Body of pancreas (tissue), 4 donors: ENCODE results near the gene RFT1. TPM values are rescaled to one million over a fixed set of nuclear protein-coding genes. Genes with fewer than 3 reads are reported as not detected.

Source experiments
- ATAC-seq: fragments of 150-250 bp; one replicate; pipeline ENCODE4 v1.9.1; 2016
- DNase-seq, 4 donors: peaks; one replicate each; pipeline ENCODE4 v3.0.0-alpha.2; 2019
- H3K27ac ChIP-seq, 4 donors: fragments of 200-600 bp; sonication (generic); 1 replicate in 3 of 4; 2 replicates in 1 of 4; pipeline versions ENCODE4 v1.5.1 to v1.6.1; 2016 to 2019; ENCODE audit warnings: mild to moderate bottlenecking in 1 of 4, mixed read lengths in 1 of 4, moderate library complexity in 1 of 4
- H3K27me3 ChIP-seq, 2 donors: fragments of 200-600 bp; sonication (generic); one replicate each; pipeline ENCODE4 v1.6.0; 2016; ENCODE audit warnings: mild to moderate bottlenecking in 1 of 2
- H3K36me3 ChIP-seq, 2 donors: fragments of 200-600 bp; sonication (generic); replicated peaks in 1 of 2; 2 replicates each; pipeline ENCODE4 v1.5.1; 2016; ENCODE audit warnings: low read depth in 2 of 2; ENCODE audit not compliant: insufficient read depth in 1 of 2
- H3K4me1 ChIP-seq: fragments of 200-600 bp; sonication (generic); one replicate; pipeline ENCODE4 v1.6.0; 2016
- H3K4me3 ChIP-seq, 2 donors: fragments of 200-600 bp; sonication (generic); 1 replicate in 1 of 2; 2 replicates in 1 of 2; pipeline ENCODE4 v1.5.1; 2016 to 2019
- H3K9me3 ChIP-seq, 3 donors: fragments of 200-600 bp; sonication (generic); 1 replicate in 2 of 3; 2 replicates in 1 of 3; pipeline ENCODE4 v1.5.1; 2016
- CTCF ChIP-seq, 7 experiments: fragments of 450-650 bp in 4 of 7; fragments of 200-600 bp in 3 of 7; sonication (generic) in 3 of 7; IDR thresholded peaks; one replicate each; pipeline ENCODE4 v1.5.1; 2016 to 2019; ENCODE audit warnings: antibody characterized with exemption in 7 of 7
- POLR2A ChIP-seq, 3 donors: fragments of 450-650 bp; IDR thresholded peaks; one replicate each; pipeline ENCODE4 v1.6.1; 2016; ENCODE audit warnings: antibody characterized with exemption in 3 of 3, mild to moderate bottlenecking in 2 of 3
- WGBS, 2 donors: methylation state at CpG; one replicate each; pipeline ENCODE4 v1.1.5; 2017; 5-methylcytosine and 5-hydroxymethylcytosine counted together
- intact Hi-C: fragments of 100-400 bp; cut with DNase I; formaldehyde crosslinking; loops from one replicate; pipeline ENCODE4 v1.15.1; 2023
- total RNA-seq, 2 donors: library from RNA; depleted of rRNA; stranded (reverse); fragments of >200 nt; gene quantifications; one replicate each; pipeline ENCODE4 v1.1.0, GENCODE V29; 2016

Gene RFT1
- total RNA-seq, 2 donors from 2014 or later = 10.6 to 19.8 TPM

GRCh38 chr3:53097887-53098286 lies 32.3 kb downstream of the RFT1 start:
- H3K27me3 ChIP-seq = no peaks in the 10 kb centered on the region
- H3K36me3 ChIP-seq = peaks cover 4 to 22% of the 10 kb centered on the region in 2 donors
- no peak for DNase-seq
- no peak for ATAC-seq
- no peak for TF ChIP-seq POLR2A (IDR thresholded peaks at IDR 0.05)
- no peak for TF ChIP-seq CTCF (IDR thresholded peaks at IDR 0.05)
- 89 to 94% methylated on average over 5 of the region's 5 CpGs for WGBS, 2 donors
- no peaks in the 10 kb centered on the region for H3K4me1 ChIP-seq
- no peak overlapping the region for H3K27ac ChIP-seq
- no peak overlapping the region for H3K4me3 ChIP-seq
- intact Hi-C loops = no loop called here
- H3K9me3 ChIP-seq = no peaks in the 10 kb centered on the region

- H3K27ac ChIP-seq = no peak overlapping the region
- H3K9me3 ChIP-seq = no peaks in the 10 kb centered on the region
- 77 to 79% methylated on average over 2 of the region's 2 CpGs for WGBS, 2 donors
- peaks cover 0 to 13% of the 10 kb centered on the region in 2 donors for H3K36me3 ChIP-seq
- DNase-seq (peak in 1 of 4 donors; percentile 23), ATAC-seq (no peak)
- no peaks in the 10 kb centered on the region for H3K27me3 ChIP-seq
- TF ChIP-seq CTCF (IDR thresholded peaks at IDR 0.05) = no peak
- TF ChIP-seq POLR2A (IDR thresholded peaks at IDR 0.05) = no peak
- H3K4me3 ChIP-seq = no peak overlapping the region
- intact Hi-C loops = no loop called here
- H3K4me1 ChIP-seq = peaks cover 28% of the 10 kb centered on the region
These were observed 37.3 kb downstream of the RFT1 start for GRCh38 chr3:53092942-53093341.

- TF ChIP-seq POLR2A (IDR thresholded peaks at IDR 0.05) = no peak
- no peak for TF ChIP-seq CTCF (IDR thresholded peaks at IDR 0.05)
- Histone ChIP-seq H3K4me3 (no peak overlapping the region), H3K27ac (peak overlapping the region in 1 of 4 donors; percentile 25), H3K36me3 (peaks cover 0 to 12% of the 10 kb centered on the region in 2 donors), H3K9me3 (no peaks in the 10 kb centered on the region), H3K4me1 (peaks cover 28% of the 10 kb centered on the region), H3K27me3 (no peaks in the 10 kb centered on the region)
- DNase-seq (no peak), ATAC-seq (no peak)
- intact Hi-C loops = no loop called here
- WGBS, 2 donors = 82 to 96% methylated on average over 3 to 11 of the region's 11 CpGs
These were observed 38.0 kb downstream of the RFT1 start for GRCh38 chr3:53092216-53092615.

GRCh38 chr3:53091011-53091410 lies 39.2 kb downstream of the RFT1 start:
- 71 to 72% methylated on average over 5 of the region's 5 CpGs for WGBS, 2 donors
- peaks cover 0 to 12% of the 10 kb centered on the region in 2 donors for H3K36me3 ChIP-seq
- H3K9me3 ChIP-seq = no peaks in the 10 kb centered on the region
- H3K4me1 ChIP-seq = peaks cover 28% of the 10 kb centered on the region
- DNase-seq (no peak), ATAC-seq (no peak)
- no peak for TF ChIP-seq POLR2A (IDR thresholded peaks at IDR 0.05)
- no peak for TF ChIP-seq CTCF (IDR thresholded peaks at IDR 0.05)
- intact Hi-C loops = no loop called here
- H3K4me3 ChIP-seq = no peak overlapping the region
- H3K27me3 ChIP-seq = no peaks in the 10 kb centered on the region
- peak overlapping the region in 2 of 4 donors; percentile 9 to 31 for H3K27ac ChIP-seq

- no peaks in the 10 kb centered on the region for H3K27me3 ChIP-seq
- peak overlapping the region in 2 of 4 donors; percentile 33 to 34 for H3K27ac ChIP-seq
- ATAC-seq (peak; percentile 54), DNase-seq (peak in 3 of 4 donors; percentile 47 to 52 (median 50))
- TF ChIP-seq POLR2A (IDR thresholded peaks at IDR 0.05) = no peak
- no peak for TF ChIP-seq CTCF (IDR thresholded peaks at IDR 0.05)
- 45 to 53% methylated on average over 2 to 6 of the region's 6 CpGs for WGBS, 2 donors
- H3K4me3 ChIP-seq = no peak overlapping the region
- H3K9me3 ChIP-seq = no peaks in the 10 kb centered on the region
- intact Hi-C loops = no loop called here
- H3K36me3 ChIP-seq = peaks cover 0 to 9% of the 10 kb centered on the region in 2 donors
- H3K4me1 ChIP-seq = peaks cover 38% of the 10 kb centered on the region
These were observed 40.7 kb downstream of the RFT1 start for GRCh38 chr3:53089511-53089910.
